ENCODE measurements around the gene OSBPL2.

Gene OSBPL2

GRCh38 chr20:62315773-62316172 is 77.5 kb downstream of the OSBPL2 start:
- DNase-seq: no peak

GRCh38 chr20:62316331-62317166 is 78.2 kb downstream of the OSBPL2 start:
- DNase-seq: no peak

- no peak for DNase-seq
These were observed 78.9 kb downstream of the OSBPL2 start for GRCh38 chr20:62317167-62317655.

- DNase-seq: no peak
These were observed 80.4 kb downstream of the OSBPL2 start for GRCh38 chr20:62318400-62319345.

GRCh38 chr20:62319346-62319909 is 81.1 kb downstream of the OSBPL2 start:
- DNase-seq: no peak

- DNase-seq: no peak
These were observed 82.4 kb downstream of the OSBPL2 start for GRCh38 chr20:62320581-62321354.

- DNase-seq: no peak
These were observed 83.2 kb downstream of the OSBPL2 start for GRCh38 chr20:62321521-62321948.

- DNase-seq: no peak
These were observed 83.7 kb downstream of the OSBPL2 start for GRCh38 chr20:62321975-62322374.

- DNase-seq: no peak
These were observed 84.2 kb downstream of the OSBPL2 start for GRCh38 chr20:62322492-62323041.

GRCh38 chr20:62323146-62323979 is 85.0 kb downstream of the OSBPL2 start:
- no peak for DNase-seq

- DNase-seq: no peak
These were observed 85.9 kb downstream of the OSBPL2 start for GRCh38 chr20:62323980-62324906.

- no peak for DNase-seq
These were observed 87.0 kb downstream of the OSBPL2 start for GRCh38 chr20:62325172-62325905.

GRCh38 chr20:62326559-62326958 is 88.2 kb downstream of the OSBPL2 start:
- no peak for DNase-seq

- DNase-seq: no peak
These were observed 88.8 kb downstream of the OSBPL2 start for GRCh38 chr20:62326959-62327725.

- DNase-seq: no peak
These were observed 89.6 kb downstream of the OSBPL2 start for GRCh38 chr20:62327726-62328495.

GRCh38 chr20:62328684-62329388 is 90.5 kb downstream of the OSBPL2 start:
- DNase-seq: no peak
